LNCaP clone FGC (cell line): ENCODE data around the gene LRRK1.

ENCODE experiments used
- DNase-seq: peaks from one replicate; pipeline ENCODE4 v3.0.0-alpha.2; 2011; ENCODE audit warnings: low read depth
- H3K4me3 ChIP-seq: 2 replicates; pipeline ENCODE4 v1.5.1; 2011; ENCODE audit warnings: mild to moderate bottlenecking, low read depth, low read length, control low read depth
- TF ChIP-seq, protein P1 (sequence below): IDR thresholded peaks from 2 replicates; pipeline ENCODE4 v1.5.1; 2012; ENCODE audit warnings: mild to moderate bottlenecking; ENCODE audit not compliant: control insufficient read depth, insufficient read depth; ENCODE audit errors: extremely low read depth

Gene LRRK1

DNA sequence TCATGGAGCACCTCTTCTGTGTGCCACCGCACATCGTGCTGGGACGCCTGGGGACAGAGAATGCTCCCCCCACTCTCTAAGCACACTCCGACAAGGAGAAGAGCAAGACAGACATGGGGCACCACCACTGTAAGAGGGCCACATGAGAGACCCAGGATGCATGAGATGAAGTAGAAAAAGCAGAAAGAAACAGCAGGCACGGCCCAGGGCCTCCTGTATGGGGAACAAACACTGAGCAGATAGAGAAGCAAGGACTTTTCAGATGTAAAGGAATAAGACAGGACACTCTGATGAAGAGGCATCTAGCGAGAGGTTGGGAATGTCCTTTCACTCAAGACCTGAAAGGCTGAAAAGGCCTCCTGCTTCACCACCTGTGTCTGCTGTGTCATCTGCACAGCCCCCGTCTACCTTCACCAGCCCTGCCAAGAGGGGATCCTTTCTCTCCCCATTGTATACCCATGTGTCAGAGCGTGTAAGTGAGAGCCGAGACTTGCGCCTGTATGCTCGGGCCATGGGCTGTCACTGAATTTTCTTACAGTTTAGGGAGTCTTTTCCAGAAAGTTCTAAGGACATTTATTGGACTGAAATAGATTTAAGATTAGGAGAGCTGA is 125.6 kb downstream of the LRRK1 start:
- H3K4me3 ChIP-seq: no peak overlapping the region
- DNase-seq: no peak
- TF ChIP-seq, protein P1, sequence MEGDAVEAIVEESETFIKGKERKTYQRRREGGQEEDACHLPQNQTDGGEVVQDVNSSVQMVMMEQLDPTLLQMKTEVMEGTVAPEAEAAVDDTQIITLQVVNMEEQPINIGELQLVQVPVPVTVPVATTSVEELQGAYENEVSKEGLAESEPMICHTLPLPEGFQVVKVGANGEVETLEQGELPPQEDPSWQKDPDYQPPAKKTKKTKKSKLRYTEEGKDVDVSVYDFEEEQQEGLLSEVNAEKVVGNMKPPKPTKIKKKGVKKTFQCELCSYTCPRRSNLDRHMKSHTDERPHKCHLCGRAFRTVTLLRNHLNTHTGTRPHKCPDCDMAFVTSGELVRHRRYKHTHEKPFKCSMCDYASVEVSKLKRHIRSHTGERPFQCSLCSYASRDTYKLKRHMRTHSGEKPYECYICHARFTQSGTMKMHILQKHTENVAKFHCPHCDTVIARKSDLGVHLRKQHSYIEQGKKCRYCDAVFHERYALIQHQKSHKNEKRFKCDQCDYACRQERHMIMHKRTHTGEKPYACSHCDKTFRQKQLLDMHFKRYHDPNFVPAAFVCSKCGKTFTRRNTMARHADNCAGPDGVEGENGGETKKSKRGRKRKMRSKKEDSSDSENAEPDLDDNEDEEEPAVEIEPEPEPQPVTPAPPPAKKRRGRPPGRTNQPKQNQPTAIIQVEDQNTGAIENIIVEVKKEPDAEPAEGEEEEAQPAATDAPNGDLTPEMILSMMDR: no peak

- H3K4me3 ChIP-seq: no peak overlapping the region
- no peak for DNase-seq
- TF ChIP-seq, protein P1: no peak
These were observed 126.1 kb downstream of the LRRK1 start for GRCh38 chr15:101045236-101045646.

- TF ChIP-seq, protein P1: no peak
- no peak for DNase-seq
- no peak overlapping the region for H3K4me3 ChIP-seq
These were observed 126.9 kb downstream of the LRRK1 start for GRCh38 chr15:101045835-101046691.

- DNase-seq: no peak
- TF ChIP-seq, protein P1: no peak
- H3K4me3 ChIP-seq: no peak overlapping the region
These were observed 127.7 kb downstream of the LRRK1 start for GRCh38 chr15:101046826-101047225.

DNA sequence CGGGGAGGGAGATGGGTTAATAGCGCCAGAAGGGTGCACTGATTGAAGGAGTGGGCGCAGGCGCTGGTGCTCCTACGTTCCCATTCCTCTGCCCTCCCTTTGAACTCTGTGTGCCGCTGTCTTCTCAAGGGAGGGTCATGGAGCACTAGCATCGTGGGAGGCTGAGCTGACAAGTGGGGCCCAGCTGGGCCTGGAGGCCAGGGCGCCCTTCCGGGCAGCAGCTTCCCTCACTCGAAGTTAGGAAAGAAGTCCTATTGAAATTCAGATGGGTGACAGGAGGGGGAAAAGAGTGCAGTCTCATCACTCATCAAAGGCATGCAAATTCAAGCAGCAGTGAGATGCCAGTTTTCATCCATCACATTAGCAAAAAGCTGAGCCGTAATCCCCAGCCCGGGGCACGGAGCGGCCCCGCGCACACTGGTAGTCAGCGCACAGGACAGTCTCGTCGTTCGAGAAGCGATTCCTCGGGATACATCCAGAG is 128.2 kb downstream of the LRRK1 start:
- no peak overlapping the region for H3K4me3 ChIP-seq
- no peak for DNase-seq
- TF ChIP-seq, protein P1: no peak

GRCh38 chr15:101048176-101048575 is 129.0 kb downstream of the LRRK1 start:
- TF ChIP-seq, protein P1: no peak
- DNase-seq: no peak
- H3K4me3 ChIP-seq: no peak overlapping the region

GRCh38 chr15:101048581-101049030 is 129.4 kb downstream of the LRRK1 start:
- TF ChIP-seq, protein P1: no peak
- no peak for DNase-seq
- no peak overlapping the region for H3K4me3 ChIP-seq
